ENCODE data around the gene GLIS2. TPM values are rescaled to one million over a fixed set of nuclear protein-coding genes. Genes with fewer than 3 reads are reported as not detected.

GLIS2 gene
- total and polyA plus RNA-seq, 10 of the 15 experiments (the other 5 are each of a cell fraction or from before 2014, with no cell fraction given): 0.03 to 0.64 (median 0.18) TPM; not detected in 4

DNA sequence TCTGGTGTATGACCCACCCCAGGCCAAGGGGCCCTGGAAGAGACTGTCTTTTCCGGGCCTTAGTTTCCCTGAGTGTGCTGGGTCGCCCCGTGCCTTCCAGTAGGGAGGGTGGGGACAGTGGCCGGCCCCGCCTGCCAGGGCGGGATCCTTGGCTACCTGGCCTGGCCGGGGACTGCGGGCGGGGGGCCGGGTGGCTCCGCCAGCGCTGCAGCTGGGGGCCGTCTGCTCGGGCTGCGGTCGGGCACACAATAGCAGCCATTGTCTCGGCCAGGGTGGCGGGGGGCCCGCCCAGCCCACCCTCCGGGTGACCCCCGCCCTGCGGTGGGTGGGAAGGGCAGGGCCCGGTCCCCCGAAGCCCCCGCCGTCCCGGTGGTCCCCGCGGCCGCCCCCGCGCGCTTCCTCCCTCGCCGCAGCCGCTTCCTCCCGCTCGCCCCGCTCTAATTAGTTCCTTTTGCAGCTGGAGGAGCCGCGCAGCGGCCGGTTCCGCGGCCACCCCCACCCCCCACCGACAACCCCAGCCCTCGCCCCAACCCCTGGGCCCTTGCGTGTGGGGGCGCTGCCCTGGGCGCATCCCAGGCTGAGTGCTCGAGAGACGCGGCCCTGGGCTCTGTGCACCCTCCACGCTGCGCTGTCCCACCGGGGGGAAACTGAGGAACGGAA is 11.6 kb downstream of the GLIS2 start:
- Histone ChIP-seq H3K9ac (ENCODE audit: control insufficient read depth, insufficient read depth, low read length) (no peak overlapping the region), H4K20me1 (ENCODE audit: control insufficient read depth, insufficient read depth) (no peaks in the 10 kb centered on the region), H3K27ac (ENCODE audit: control insufficient read depth, insufficient read depth) (no peak overlapping the region), H3K79me2 (ENCODE audit: control insufficient read depth, insufficient read depth, low read length) (no peaks in the 10 kb centered on the region), H3K9me3 (replicated peaks; ENCODE audit: control insufficient read depth, insufficient read depth, low read length) (no peaks in the 10 kb centered on the region), H3K4me2 (ENCODE audit: control insufficient read depth, insufficient read depth) (peak overlapping the region; percentile 42), H3K4me3 (no peak overlapping the region), H2AFZ (ENCODE audit: control insufficient read depth, low read depth, low read length) (no peak overlapping the region), H3K36me3 (ENCODE audit: control insufficient read depth in 2 of 2, insufficient read depth in 2 of 2, low read length in 1 of 2) (no peaks in the 10 kb centered on the region), H3K4me1 (ENCODE audit: control insufficient read depth, insufficient read depth, low read length) (peaks cover 7% of the 10 kb centered on the region), H3K27me3 (replicated peaks in 1 of 2; ENCODE audit: control insufficient read depth in 2 of 2, insufficient read depth in 2 of 2, low read length in 1 of 2) (no peaks in the 10 kb centered on the region)
- ChIA-PET POLR2A (interaction anchor here (1.0 kb wide), 1 partner anchor 19 kb away, joined by 6 read pairs; no protein-coding TSS in a partner anchor), CTCF (interaction anchor here (0.6 to 12.1 kb wide), 14 partner anchors 10 to 83 kb away, joined by 3 to 145 read pairs (median 4); partner anchors contain the start of gene PAM16), RAD21 (ENCODE audit: unreplicated experiment) (interaction anchor here (0.6 to 5.6 kb wide), 5 partner anchors 13 to 73 kb away, joined by 3 to 68 read pairs (median 6); no protein-coding TSS in a partner anchor), SMC1A (ENCODE audit: uncharacterized antibody, unreplicated experiment) (interaction anchor here (1.0 to 5.7 kb wide), 5 partner anchors 18 to 41 kb away, joined by 3 to 62 read pairs (median 4); no protein-coding TSS in a partner anchor)
- FAIRE-seq: no peak
- TF ChIP-seq IKZF2 (IDR thresholded peaks at IDR 0.05) (no peak), EED (IDR thresholded peaks at IDR 0.05; ENCODE audit: low read depth) (no peak), EZH2 (IDR thresholded peaks at IDR 0.05; ENCODE audit: borderline replicate concordance, control insufficient read depth, low read depth, low read length) (no peak), EGR1 (IDR thresholded peaks at IDR 0.05; ENCODE audit: borderline replicate concordance in 1 of 2, low read depth in 2 of 2, low read length in 2 of 2) (peak in 1 of 2 experiments; percentile 42; a peak in 1 of 3 replicates), ATF7 (IDR thresholded peaks at IDR 0.05; ENCODE audit: low read depth) (no peak), TCF7 (IDR thresholded peaks at IDR 0.05; ENCODE audit: borderline replicate concordance) (no peak), POLR2A (IDR thresholded peaks at IDR 0.05; ENCODE audit: low read depth, low read length) (0 out of 2 replicates have a peak, but pooled peaks have one; percentile 11), POLR2AphosphoS2 (IDR thresholded peaks at IDR 0.05; ENCODE audit: low read depth, low read length) (no peak)
- TF ChIP-seq, protein P1, sequence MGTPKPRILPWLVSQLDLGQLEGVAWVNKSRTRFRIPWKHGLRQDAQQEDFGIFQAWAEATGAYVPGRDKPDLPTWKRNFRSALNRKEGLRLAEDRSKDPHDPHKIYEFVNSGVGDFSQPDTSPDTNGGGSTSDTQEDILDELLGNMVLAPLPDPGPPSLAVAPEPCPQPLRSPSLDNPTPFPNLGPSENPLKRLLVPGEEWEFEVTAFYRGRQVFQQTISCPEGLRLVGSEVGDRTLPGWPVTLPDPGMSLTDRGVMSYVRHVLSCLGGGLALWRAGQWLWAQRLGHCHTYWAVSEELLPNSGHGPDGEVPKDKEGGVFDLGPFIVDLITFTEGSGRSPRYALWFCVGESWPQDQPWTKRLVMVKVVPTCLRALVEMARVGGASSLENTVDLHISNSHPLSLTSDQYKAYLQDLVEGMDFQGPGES (IDR thresholded peaks at IDR 0.05): no peak
- 29% methylated on average over 14 of the region's 57 CpGs for WGBS (ENCODE audit: insufficient coverage, insufficient replicate concordance, low lambda C conversion rate, missing lambda C conversion rate)
- intact Hi-C loops (cut with micrococcal nuclease; ENCODE audit: unreplicated experiment) (loop anchor here (5.0 kb wide), 1 partner anchor 55 kb away; the partner anchor contains the start of gene TFAP4), in situ Hi-C loops (cut with MboI) (no loop called here)
- DNase-seq (ENCODE audit: low read depth, low spot score): no peak
- no TSS peak for BruUV-seq (replicated peaks)
- ATAC-seq: peak; percentile 28
